ENCODE results near the gene ACAA1. TPM values are rescaled to one million over a fixed set of nuclear protein-coding genes. Genes with fewer than 3 reads are reported as not detected.
"Not testable (repeated sequence)": the region's sequence is repeated elsewhere in the genome, so short reads cannot be mapped to it uniquely, and the experiment has no call there.

Gene ACAA1
- polyA plus RNA-seq, 3 donors = 138 to 154 (median 150) TPM

- DNase-seq = peak; percentile 55
These were observed 1.6 kb upstream of the ACAA1 start, which contains the start of gene MYD88 for GRCh38 chr3:38138349-38139190. TSS of gene MYD88 (plus strand) at chr3:38138661. CDS start at chr3:38138701, 40 bp downstream.

- no peak for DNase-seq
These were observed 855 bp upstream of the ACAA1 start for GRCh38 chr3:38137615-38138348.

- no peak for DNase-seq
These were observed 542 bp downstream of the ACAA1 start for GRCh38 chr3:38136393-38136776.

- DNase-seq = not testable (repeated sequence)
These were observed 1.2 kb downstream of the ACAA1 start for GRCh38 chr3:38135621-38136277.

- not testable (repeated sequence) for DNase-seq
These were observed 2.3 kb downstream of the ACAA1 start for GRCh38 chr3:38134517-38135143.

- DNase-seq = no peak
These were observed 3.1 kb downstream of the ACAA1 start for GRCh38 chr3:38133557-38134405.

GRCh38 chr3:38133209-38133556 lies 3.7 kb downstream of the ACAA1 start:
- no peak for DNase-seq

- no peak for DNase-seq
These were observed 5.1 kb downstream of the ACAA1 start for GRCh38 chr3:38131621-38132369.

- no peak for DNase-seq
These were observed 6.3 kb downstream of the ACAA1 start for GRCh38 chr3:38130631-38131065.

- no peak for DNase-seq
These were observed 7.9 kb downstream of the ACAA1 start for GRCh38 chr3:38129058-38129457.

- DNase-seq = no peak
These were observed 8.6 kb downstream of the ACAA1 start for GRCh38 chr3:38128303-38128655.

GRCh38 chr3:38127611-38128302 lies 9.2 kb downstream of the ACAA1 start:
- no peak for DNase-seq

GRCh38 chr3:38126121-38126892 lies 10.6 kb downstream of the ACAA1 start:
- no peak for DNase-seq

GRCh38 chr3:38125305-38126120 lies 11.4 kb downstream of the ACAA1 start:
- no peak for DNase-seq

- no peak for DNase-seq
These were observed 12.4 kb downstream of the ACAA1 start for GRCh38 chr3:38124324-38125122.

GRCh38 chr3:38122712-38123290 lies 14.1 kb downstream of the ACAA1 start:
- no peak for DNase-seq
